ENCODE results near the gene CKLF.
A peak's percentile ranks its signal among the peaks of the same experiment; 100 is the strongest.
"Not testable (repeated sequence)": the region's sequence is repeated elsewhere in the genome, so short reads cannot be mapped to it uniquely, and the experiment has no call there.

CKLF gene

GRCh38 chr16:66568355-66568754 is 16.0 kb downstream of the CKLF start:
- DNase-seq (ENCODE audit: low spot score), result no peak

- no peak for DNase-seq (ENCODE audit: low spot score)
Measured at GRCh38 chr16:66569131-66569530, 16.8 kb downstream of the CKLF start.

GRCh38 chr16:66569827-66570405 is 17.5 kb downstream of the CKLF start:
- DNase-seq (ENCODE audit: low spot score), result no peak

- no peak for DNase-seq (ENCODE audit: low spot score)
Measured at GRCh38 chr16:66572356-66572755, 20.0 kb downstream of the CKLF start.

GRCh38 chr16:66574081-66574480 is 21.7 kb downstream of the CKLF start:
- no peak for DNase-seq (ENCODE audit: low spot score)

GRCh38 chr16:66574531-66574930 is 22.2 kb downstream of the CKLF start:
- DNase-seq (ENCODE audit: low spot score), result no peak

- DNase-seq (ENCODE audit: low spot score), result no peak
Measured at GRCh38 chr16:66575060-66575459, 22.7 kb downstream of the CKLF start.

- DNase-seq (ENCODE audit: low spot score), result no peak
Measured at GRCh38 chr16:66576296-66576695, 23.9 kb downstream of the CKLF start.

- DNase-seq (ENCODE audit: low spot score), result no peak
Measured at GRCh38 chr16:66578651-66579531, 26.5 kb downstream of the CKLF start, which contains the start of gene CMTM2. Gene CMTM2, plus strand, starts transcription at chr16:66579463. Its CDS starts 145 bp downstream, at chr16:66579608.

- no peak for DNase-seq (ENCODE audit: low spot score)
Measured at GRCh38 chr16:66580605-66581209, 28.3 kb downstream of the CKLF start.

- DNase-seq (ENCODE audit: low spot score), result no peak
Measured at GRCh38 chr16:66581246-66581952, 29.0 kb downstream of the CKLF start.

GRCh38 chr16:66585481-66586239 is 33.3 kb downstream of the CKLF start:
- no peak for DNase-seq (ENCODE audit: low spot score)

GRCh38 chr16:66587881-66588600 is 35.7 kb downstream of the CKLF start:
- no peak for DNase-seq (ENCODE audit: low spot score)

GRCh38 chr16:66588981-66589713 is 36.8 kb downstream of the CKLF start:
- peak; percentile 72 for DNase-seq (ENCODE audit: low spot score)

GRCh38 chr16:66590322-66590721 is 37.9 kb downstream of the CKLF start:
- peak; percentile 57 for DNase-seq (ENCODE audit: low spot score)

- no peak for DNase-seq (ENCODE audit: low spot score)
Measured at GRCh38 chr16:66591018-66591417, 38.6 kb downstream of the CKLF start.

- DNase-seq (ENCODE audit: low spot score), result no peak
Measured at GRCh38 chr16:66592241-66592640, 39.9 kb downstream of the CKLF start.

GRCh38 chr16:66592814-66593213 is 40.4 kb downstream of the CKLF start:
- no peak for DNase-seq (ENCODE audit: low spot score)

- no peak for DNase-seq (ENCODE audit: low spot score)
Measured at GRCh38 chr16:66594739-66595138, 42.4 kb downstream of the CKLF start.

GRCh38 chr16:66596559-66596958 is 44.2 kb downstream of the CKLF start:
- DNase-seq (ENCODE audit: low spot score), result not testable (repeated sequence)

Measured in activated CD4-positive, alpha-beta T cell treated with anti-CD3 and anti-CD28 coated beads, Interleukin-2, Interleukin-4, amounts not matched to agents 100 ng/mL and 50 ng/mL, durations not matched to agents 16 hours and 8 hours (primary cell).